ENCODE data around the gene CDK5RAP2.

DNA sequence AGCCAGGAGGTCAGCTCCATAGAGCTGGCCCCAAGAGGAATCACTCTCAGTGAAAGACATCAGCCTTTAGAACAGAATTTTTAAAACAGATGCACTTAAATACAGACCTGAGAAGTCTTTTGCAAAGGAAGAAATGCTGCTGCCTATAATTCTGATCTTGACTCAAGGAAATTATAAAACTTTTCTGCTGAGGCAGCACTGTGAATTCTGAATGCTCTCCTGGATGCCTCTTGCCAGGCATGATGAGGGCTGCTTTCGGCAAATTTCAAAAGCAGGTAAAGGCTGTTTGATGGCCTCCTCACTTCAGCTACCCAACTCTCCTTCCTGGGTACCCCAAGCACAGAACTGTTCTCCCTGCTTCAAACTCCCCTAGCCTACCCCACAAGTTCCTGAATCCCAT lies 174.8 kb downstream of the CDK5RAP2 start:
- TF ChIP-seq EP300 (IDR thresholded peaks at IDR 0.05; ENCODE audit: borderline replicate concordance) = no peak
- no peak for TF ChIP-seq TAF1 (IDR thresholded peaks at IDR 0.05; ENCODE audit: low read depth)
